Tibial nerve (tissue), 3 donors: ENCODE data around the gene WFDC2.

Source experiments
- POLR2A ChIP-seq, 2 donors: fragments of 450-650 bp; IDR thresholded peaks; one replicate each; pipeline ENCODE4 v1.6.1; 2017; ENCODE audit warnings: antibody characterized with exemption in 2 of 2, mild to moderate bottlenecking in 2 of 2, moderate library complexity in 2 of 2
- TF ChIP-seq, protein P1 (sequence below), 5 experiments: fragments of 200-600 bp in 3 of 5; fragments of 450-650 bp in 2 of 5; sonication (generic) in 3 of 5; IDR thresholded peaks; one replicate each; pipeline ENCODE4 v1.5.1; 2016 to 2019; ENCODE audit warnings: antibody characterized with exemption in 5 of 5, mild to moderate bottlenecking in 3 of 5, moderate library complexity in 2 of 5

DNA sequence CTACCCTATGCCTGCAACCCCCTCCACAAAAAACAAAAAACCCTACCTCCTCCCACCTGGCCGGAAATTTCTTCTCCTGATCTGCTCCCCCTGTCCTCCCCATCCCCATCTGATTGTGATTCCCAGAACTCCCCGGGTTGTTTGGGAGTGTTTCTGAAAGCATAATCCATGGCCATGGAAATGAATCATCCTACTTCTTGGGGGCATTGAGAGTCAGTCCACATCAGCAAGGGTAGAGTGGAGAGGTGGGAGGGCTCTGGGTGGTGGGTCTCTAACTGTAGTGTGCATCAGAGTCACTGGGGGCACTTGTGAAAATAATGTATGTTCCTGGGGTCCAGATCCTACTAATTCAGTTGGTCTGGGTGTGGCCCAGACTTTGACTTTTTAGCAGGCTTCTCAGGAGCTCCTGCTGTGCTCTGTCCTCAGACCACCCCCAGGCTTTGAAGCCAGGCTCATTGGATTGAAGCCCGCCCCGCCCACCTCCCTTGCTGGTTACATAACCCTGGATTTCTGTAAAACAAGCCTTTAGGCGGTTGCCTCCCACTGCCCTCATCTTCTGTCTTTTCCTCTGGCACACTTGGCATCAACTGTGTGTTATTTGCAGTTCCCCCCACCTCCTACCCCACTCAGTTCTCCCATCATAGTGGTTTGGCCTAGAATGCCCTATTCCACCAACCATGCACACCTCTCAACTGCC lies 43.1 kb upstream of the WFDC2 start:
- TF ChIP-seq, protein P1, sequence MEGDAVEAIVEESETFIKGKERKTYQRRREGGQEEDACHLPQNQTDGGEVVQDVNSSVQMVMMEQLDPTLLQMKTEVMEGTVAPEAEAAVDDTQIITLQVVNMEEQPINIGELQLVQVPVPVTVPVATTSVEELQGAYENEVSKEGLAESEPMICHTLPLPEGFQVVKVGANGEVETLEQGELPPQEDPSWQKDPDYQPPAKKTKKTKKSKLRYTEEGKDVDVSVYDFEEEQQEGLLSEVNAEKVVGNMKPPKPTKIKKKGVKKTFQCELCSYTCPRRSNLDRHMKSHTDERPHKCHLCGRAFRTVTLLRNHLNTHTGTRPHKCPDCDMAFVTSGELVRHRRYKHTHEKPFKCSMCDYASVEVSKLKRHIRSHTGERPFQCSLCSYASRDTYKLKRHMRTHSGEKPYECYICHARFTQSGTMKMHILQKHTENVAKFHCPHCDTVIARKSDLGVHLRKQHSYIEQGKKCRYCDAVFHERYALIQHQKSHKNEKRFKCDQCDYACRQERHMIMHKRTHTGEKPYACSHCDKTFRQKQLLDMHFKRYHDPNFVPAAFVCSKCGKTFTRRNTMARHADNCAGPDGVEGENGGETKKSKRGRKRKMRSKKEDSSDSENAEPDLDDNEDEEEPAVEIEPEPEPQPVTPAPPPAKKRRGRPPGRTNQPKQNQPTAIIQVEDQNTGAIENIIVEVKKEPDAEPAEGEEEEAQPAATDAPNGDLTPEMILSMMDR (IDR thresholded peaks at IDR 0.05): no peak
- no peak for TF ChIP-seq POLR2A (IDR thresholded peaks at IDR 0.05)
